GM23338 (cell line): ENCODE data around the gene GRHPR. TPM values are rescaled to one million over a fixed set of nuclear protein-coding genes. Genes with fewer than 3 reads are reported as not detected.
A peak's percentile ranks its signal among the peaks of the same experiment; 100 is the strongest.

ENCODE experiments used
- ATAC-seq: fragments of 200-7000 bp; cut with Tn5 transposase; 3 replicates; pipeline ENCODE4 v1.9.1; 2020
- DNase-seq: peaks from one replicate; pipeline ENCODE4 v3.0.0-alpha.2; 2015; ENCODE audit warnings: low spot score
- H2AFZ ChIP-seq: fragments of 200-600 bp; sonication (generic); 2 replicates; pipeline ENCODE4 v1.8.0; 2016; ENCODE audit warnings: antibody characterized with exemption, mild to moderate bottlenecking, moderate library complexity
- H3F3A ChIP-seq: fragments of 200-600 bp; sonication (generic); replicated peaks from 2 replicates; pipeline ENCODE4 v1.8.0; 2017; ENCODE audit warnings: antibody characterized with exemption, mixed run types, low read depth
- H3K27ac ChIP-seq: fragments of 200-600 bp; sonication (generic); 2 replicates; pipeline ENCODE4 v1.6.1; 2016; ENCODE audit warnings: low read depth
- H3K27me3 ChIP-seq: fragments of 200-600 bp; sonication (generic); 2 replicates; pipeline ENCODE4 v1.8.0; 2016; ENCODE audit warnings: mild to moderate bottlenecking, mixed run types, moderate library complexity; ENCODE audit not compliant: insufficient read depth
- H3K36me3 ChIP-seq: fragments of 200-600 bp; sonication (generic); 2 replicates; pipeline ENCODE4 v1.8.0; 2016; ENCODE audit warnings: mild to moderate bottlenecking; ENCODE audit not compliant: insufficient read depth
- H3K4me1 ChIP-seq: fragments of 200-600 bp; sonication (generic); 2 replicates; pipeline ENCODE4 v1.8.0; 2016; ENCODE audit warnings: mild to moderate bottlenecking, moderate library complexity; ENCODE audit not compliant: insufficient read depth
- H3K4me2 ChIP-seq: fragments of 200-600 bp; sonication (generic); 2 replicates; pipeline ENCODE4 v1.7.1; 2017; ENCODE audit warnings: mixed run types
- H3K4me3 ChIP-seq: fragments of 200-600 bp; sonication (generic); 2 replicates; pipeline ENCODE4 v1.6.1; 2016; ENCODE audit warnings: mixed run types
- H3K79me2 ChIP-seq: fragments of 200-600 bp; sonication (generic); replicated peaks from 2 replicates; pipeline ENCODE4 v1.8.0; 2017; ENCODE audit warnings: mild to moderate bottlenecking; ENCODE audit not compliant: insufficient read depth
- H3K9me2 ChIP-seq: fragments of 200-600 bp; sonication (generic); 2 replicates; pipeline ENCODE4 v1.8.0; 2017; ENCODE audit not compliant: insufficient read depth
- H4K20me1 ChIP-seq: fragments of 200-600 bp; sonication (generic); replicated peaks from 2 replicates; pipeline ENCODE4 v1.8.0; 2017; ENCODE audit warnings: mild to moderate bottlenecking; ENCODE audit not compliant: insufficient read depth
- H3K27ac Mint-ChIP-seq: 2 replicates; pipeline ENCODE4 v1.8.0; 2020; ENCODE audit warnings: inconsistent platforms, mild to moderate bottlenecking, moderate library complexity, mixed read lengths
- H3K27me3 Mint-ChIP-seq: 3 replicates; pipeline ENCODE4 v1.8.0; 2022; ENCODE audit warnings: low read depth, mild to moderate bottlenecking, moderate library complexity, mixed read lengths, inconsistent platforms; ENCODE audit not compliant: insufficient read depth, poor library complexity
- H3K36me3 Mint-ChIP-seq: 3 replicates; pipeline ENCODE4 v1.8.0; 2021; ENCODE audit warnings: low read depth, mild to moderate bottlenecking, inconsistent platforms, moderate library complexity, mixed read lengths
- H3K4me1 Mint-ChIP-seq: 3 replicates; pipeline ENCODE4 v1.8.0; 2020; ENCODE audit warnings: mild to moderate bottlenecking, inconsistent platforms, mixed read lengths
- H3K4me3 Mint-ChIP-seq: 3 replicates; pipeline ENCODE4 v1.8.0; 2021; ENCODE audit warnings: moderate library complexity, mild to moderate bottlenecking, inconsistent platforms, mixed read lengths
- H3K9me3 Mint-ChIP-seq: 3 replicates; pipeline ENCODE4 v1.8.0; 2020; ENCODE audit warnings: moderate library complexity, mild to moderate bottlenecking, inconsistent platforms, mixed read lengths
- CREB1 ChIP-seq: fragments of 250-450 bp; sonication (Bioruptor Pico); IDR thresholded peaks from 2 replicates; pipeline ENCODE4 v1.5.0; 2020; ENCODE audit warnings: low read depth, mild to moderate bottlenecking, moderate library complexity
- EZH2 ChIP-seq: fragments of 200-600 bp; sonication (generic); IDR thresholded peaks from one replicate; pipeline ENCODE4 v1.8.0; 2017; ENCODE audit warnings: antibody characterized with exemption, mild to moderate bottlenecking, low read depth; ENCODE audit not compliant: unreplicated experiment
- EZH2phosphoT487 ChIP-seq: fragments of 200-600 bp; sonication (generic); IDR thresholded peaks from one replicate; pipeline ENCODE4 v1.8.1; 2018; ENCODE audit warnings: antibody characterized with exemption; ENCODE audit not compliant: unreplicated experiment
- JUNB ChIP-seq: IDR thresholded peaks from one replicate; pipeline ENCODE4 v1.6.1; 2016; ENCODE audit warnings: antibody characterized with exemption; ENCODE audit not compliant: unreplicated experiment
- NANOG ChIP-seq: IDR thresholded peaks from 2 replicates; pipeline ENCODE4 v1.6.1; 2016; ENCODE audit warnings: antibody characterized with exemption, borderline replicate concordance
- POLR2AphosphoS5 ChIP-seq: IDR thresholded peaks from 2 replicates; pipeline ENCODE4 v1.6.1; 2016; ENCODE audit warnings: antibody characterized with exemption, low read depth
- ZNF114 ChIP-seq: fragments of 250-450 bp; sonication (Bioruptor Pico); IDR thresholded peaks from 2 replicates; pipeline ENCODE4 v1.5.0; 2020; ENCODE audit warnings: mild to moderate bottlenecking, moderate library complexity
- ZNF331 ChIP-seq: fragments of 250-450 bp; sonication (Bioruptor Pico); IDR thresholded peaks from 2 replicates; pipeline ENCODE4 v1.5.0; 2020; ENCODE audit warnings: low read depth, mild to moderate bottlenecking, moderate library complexity
- polyA plus RNA-seq: library from polyadenylated mRNA; unstranded; fragments of >200 nt; fragmentation: Nextera tagmentation; extraction: Ambion mirVana; gene quantifications from 2 replicates; pipeline ENCODE4 v1.2.1, GENCODE V29; 2016
- total RNA-seq: library from RNA; depleted of rRNA; stranded (reverse); fragments of >200 nt; shearing (Covaris generic); gene quantifications from 2 replicates; pipeline ENCODE4 v1.2.3, GENCODE V29; 2014
- TF ChIP-seq, protein P1 (sequence below): fragments of 250-450 bp; sonication (Bioruptor Pico); IDR thresholded peaks from 2 replicates; pipeline ENCODE4 v1.5.0; 2020; ENCODE audit warnings: mild to moderate bottlenecking, moderate library complexity
- TF ChIP-seq, protein P2 (sequence below): IDR thresholded peaks from 2 replicates; pipeline ENCODE4 v1.6.1; 2016; ENCODE audit warnings: antibody characterized with exemption
- TF ChIP-seq, protein P3 (sequence below), 2 experiments: fragments of 200-600 bp in 1 of 2; sonication (generic) in 1 of 2; conservative IDR thresholded peaks; 2 replicates each; pipeline versions ENCODE4 v1.5.1 to v1.6.1; 2016 to 2017; ENCODE audit warnings: antibody characterized with exemption in 2 of 2, low read depth in 2 of 2, mild to moderate bottlenecking in 2 of 2, moderate library complexity in 1 of 2
- TF ChIP-seq, protein P4 (sequence below): IDR thresholded peaks from one replicate; pipeline ENCODE4 v1.6.1; 2018; ENCODE audit warnings: antibody characterized with exemption; ENCODE audit not compliant: unreplicated experiment

The GRHPR gene
- total and polyA plus RNA-seq, 2 experiments from 2014 or later: 69.0 to 128 TPM

- TF ChIP-seq, protein P1, sequence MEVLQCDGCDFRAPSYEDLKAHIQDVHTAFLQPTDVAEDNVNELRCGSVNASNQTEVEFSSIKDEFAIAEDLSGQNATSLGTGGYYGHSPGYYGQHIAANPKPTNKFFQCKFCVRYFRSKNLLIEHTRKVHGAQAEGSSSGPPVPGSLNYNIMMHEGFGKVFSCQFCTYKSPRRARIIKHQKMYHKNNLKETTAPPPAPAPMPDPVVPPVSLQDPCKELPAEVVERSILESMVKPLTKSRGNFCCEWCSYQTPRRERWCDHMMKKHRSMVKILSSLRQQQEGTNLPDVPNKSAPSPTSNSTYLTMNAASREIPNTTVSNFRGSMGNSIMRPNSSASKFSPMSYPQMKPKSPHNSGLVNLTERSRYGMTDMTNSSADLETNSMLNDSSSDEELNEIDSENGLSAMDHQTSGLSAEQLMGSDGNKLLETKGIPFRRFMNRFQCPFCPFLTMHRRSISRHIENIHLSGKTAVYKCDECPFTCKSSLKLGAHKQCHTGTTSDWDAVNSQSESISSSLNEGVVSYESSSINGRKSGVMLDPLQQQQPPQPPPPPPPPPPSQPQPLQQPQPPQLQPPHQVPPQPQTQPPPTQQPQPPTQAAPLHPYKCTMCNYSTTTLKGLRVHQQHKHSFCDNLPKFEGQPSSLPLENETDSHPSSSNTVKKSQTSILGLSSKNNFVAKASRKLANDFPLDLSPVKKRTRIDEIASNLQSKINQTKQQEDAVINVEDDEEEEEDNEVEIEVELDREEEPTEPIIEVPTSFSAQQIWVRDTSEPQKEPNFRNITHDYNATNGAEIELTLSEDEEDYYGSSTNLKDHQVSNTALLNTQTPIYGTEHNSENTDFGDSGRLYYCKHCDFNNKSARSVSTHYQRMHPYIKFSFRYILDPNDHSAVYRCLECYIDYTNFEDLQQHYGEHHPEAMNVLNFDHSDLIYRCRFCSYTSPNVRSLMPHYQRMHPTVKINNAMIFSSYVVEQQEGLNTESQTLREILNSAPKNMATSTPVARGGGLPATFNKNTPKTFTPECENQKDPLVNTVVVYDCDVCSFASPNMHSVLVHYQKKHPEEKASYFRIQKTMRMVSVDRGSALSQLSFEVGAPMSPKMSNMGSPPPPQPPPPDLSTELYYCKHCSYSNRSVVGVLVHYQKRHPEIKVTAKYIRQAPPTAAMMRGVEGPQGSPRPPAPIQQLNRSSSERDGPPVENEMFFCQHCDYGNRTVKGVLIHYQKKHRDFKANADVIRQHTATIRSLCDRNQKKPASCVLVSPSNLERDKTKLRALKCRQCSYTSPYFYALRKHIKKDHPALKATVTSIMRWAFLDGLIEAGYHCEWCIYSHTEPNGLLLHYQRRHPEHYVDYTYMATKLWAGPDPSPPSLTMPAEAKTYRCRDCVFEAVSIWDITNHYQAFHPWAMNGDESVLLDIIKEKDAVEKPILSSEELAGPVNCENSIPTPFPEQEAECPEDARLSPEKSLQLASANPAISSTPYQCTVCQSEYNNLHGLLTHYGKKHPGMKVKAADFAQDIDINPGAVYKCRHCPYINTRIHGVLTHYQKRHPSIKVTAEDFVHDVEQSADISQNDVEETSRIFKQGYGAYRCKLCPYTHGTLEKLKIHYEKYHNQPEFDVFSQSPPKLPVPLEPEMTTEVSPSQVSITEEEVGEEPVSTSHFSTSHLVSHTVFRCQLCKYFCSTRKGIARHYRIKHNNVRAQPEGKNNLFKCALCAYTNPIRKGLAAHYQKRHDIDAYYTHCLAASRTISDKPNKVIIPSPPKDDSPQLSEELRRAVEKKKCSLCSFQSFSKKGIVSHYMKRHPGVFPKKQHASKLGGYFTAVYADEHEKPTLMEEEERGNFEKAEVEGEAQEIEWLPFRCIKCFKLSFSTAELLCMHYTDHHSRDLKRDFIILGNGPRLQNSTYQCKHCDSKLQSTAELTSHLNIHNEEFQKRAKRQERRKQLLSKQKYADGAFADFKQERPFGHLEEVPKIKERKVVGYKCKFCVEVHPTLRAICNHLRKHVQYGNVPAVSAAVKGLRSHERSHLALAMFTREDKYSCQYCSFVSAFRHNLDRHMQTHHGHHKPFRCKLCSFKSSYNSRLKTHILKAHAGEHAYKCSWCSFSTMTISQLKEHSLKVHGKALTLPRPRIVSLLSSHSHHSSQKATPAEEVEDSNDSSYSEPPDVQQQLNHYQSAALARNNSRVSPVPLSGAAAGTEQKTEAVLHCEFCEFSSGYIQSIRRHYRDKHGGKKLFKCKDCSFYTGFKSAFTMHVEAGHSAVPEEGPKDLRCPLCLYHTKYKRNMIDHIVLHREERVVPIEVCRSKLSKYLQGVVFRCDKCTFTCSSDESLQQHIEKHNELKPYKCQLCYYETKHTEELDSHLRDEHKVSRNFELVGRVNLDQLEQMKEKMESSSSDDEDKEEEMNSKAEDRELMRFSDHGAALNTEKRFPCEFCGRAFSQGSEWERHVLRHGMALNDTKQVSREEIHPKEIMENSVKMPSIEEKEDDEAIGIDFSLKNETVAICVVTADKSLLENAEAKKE (CRISPR knock-in tag): no peak
- TF ChIP-seq CREB1 (CRISPR knock-in tag): no peak
- no peak for TF ChIP-seq ZNF331 (CRISPR knock-in tag)
- no peak for TF ChIP-seq POLR2AphosphoS5
- TF ChIP-seq EZH2phosphoT487: no peak
- no peak for TF ChIP-seq NANOG
These were observed 34.3 kb downstream of the GRHPR start (continued) for GRCh38 chr9:37456817-37457216.

DNA sequence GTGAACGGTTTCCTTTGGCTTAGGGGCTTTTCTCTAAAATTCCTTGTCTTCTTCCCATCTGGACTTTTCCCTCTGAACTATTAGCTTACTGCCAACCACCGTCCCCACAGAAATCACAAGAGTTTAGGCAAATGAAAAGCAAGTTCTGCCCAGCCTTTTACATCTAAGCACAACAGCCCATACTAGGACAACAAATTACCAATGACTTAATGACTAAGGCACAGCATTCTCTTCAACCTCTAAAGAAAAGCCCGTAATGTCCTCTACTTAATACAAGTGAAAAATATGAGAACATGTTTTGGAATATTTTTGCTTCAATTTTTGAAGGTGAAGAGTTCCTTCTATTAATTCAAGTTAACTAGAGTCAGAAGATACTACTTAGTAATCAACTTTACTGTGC lies 41.5 kb downstream of the GRHPR start:
- peaks cover 14% of the 10 kb centered on the region; the same call in 1 of the 2 replicates for H3F3A ChIP-seq
- H3K27me3 ChIP-seq: no peaks in the 10 kb centered on the region
- peak overlapping the region; percentile 93 for H3K4me2 ChIP-seq
- H3K4me1 ChIP-seq: peaks cover 19% of the 10 kb centered on the region
- ATAC-seq (no peak), DNase-seq (no peak)
- Mint-ChIP-seq H3K4me1 (peaks cover 24% of the 10 kb centered on the region), H3K36me3 (peaks cover 11% of the 10 kb centered on the region), H3K4me3 (peak overlapping the region; percentile 99), H3K9me3 (no peaks in the 10 kb centered on the region), H3K27me3 (peaks cover 24% of the 10 kb centered on the region), H3K27ac (peak overlapping the region; percentile 99)
- H3K27ac ChIP-seq: peak overlapping the region; percentile 98
- TF ChIP-seq, protein P2, sequence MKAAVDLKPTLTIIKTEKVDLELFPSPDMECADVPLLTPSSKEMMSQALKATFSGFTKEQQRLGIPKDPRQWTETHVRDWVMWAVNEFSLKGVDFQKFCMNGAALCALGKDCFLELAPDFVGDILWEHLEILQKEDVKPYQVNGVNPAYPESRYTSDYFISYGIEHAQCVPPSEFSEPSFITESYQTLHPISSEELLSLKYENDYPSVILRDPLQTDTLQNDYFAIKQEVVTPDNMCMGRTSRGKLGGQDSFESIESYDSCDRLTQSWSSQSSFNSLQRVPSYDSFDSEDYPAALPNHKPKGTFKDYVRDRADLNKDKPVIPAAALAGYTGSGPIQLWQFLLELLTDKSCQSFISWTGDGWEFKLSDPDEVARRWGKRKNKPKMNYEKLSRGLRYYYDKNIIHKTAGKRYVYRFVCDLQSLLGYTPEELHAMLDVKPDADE: no peak
- no peak for TF ChIP-seq EZH2
- no peak for TF ChIP-seq JUNB
- TF ChIP-seq, protein P3, sequence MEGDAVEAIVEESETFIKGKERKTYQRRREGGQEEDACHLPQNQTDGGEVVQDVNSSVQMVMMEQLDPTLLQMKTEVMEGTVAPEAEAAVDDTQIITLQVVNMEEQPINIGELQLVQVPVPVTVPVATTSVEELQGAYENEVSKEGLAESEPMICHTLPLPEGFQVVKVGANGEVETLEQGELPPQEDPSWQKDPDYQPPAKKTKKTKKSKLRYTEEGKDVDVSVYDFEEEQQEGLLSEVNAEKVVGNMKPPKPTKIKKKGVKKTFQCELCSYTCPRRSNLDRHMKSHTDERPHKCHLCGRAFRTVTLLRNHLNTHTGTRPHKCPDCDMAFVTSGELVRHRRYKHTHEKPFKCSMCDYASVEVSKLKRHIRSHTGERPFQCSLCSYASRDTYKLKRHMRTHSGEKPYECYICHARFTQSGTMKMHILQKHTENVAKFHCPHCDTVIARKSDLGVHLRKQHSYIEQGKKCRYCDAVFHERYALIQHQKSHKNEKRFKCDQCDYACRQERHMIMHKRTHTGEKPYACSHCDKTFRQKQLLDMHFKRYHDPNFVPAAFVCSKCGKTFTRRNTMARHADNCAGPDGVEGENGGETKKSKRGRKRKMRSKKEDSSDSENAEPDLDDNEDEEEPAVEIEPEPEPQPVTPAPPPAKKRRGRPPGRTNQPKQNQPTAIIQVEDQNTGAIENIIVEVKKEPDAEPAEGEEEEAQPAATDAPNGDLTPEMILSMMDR (conservative IDR thresholded peaks at IDR 0.05; ENCODE audit: low read depth in 2 of 2): no peak
- no peak for TF ChIP-seq ZNF331 (CRISPR knock-in tag)
- TF ChIP-seq POLR2AphosphoS5: no peak
- no peak for TF ChIP-seq ZNF114 (CRISPR knock-in tag)
- no peak for TF ChIP-seq NANOG
- no peak for TF ChIP-seq CREB1 (CRISPR knock-in tag)
- TF ChIP-seq EZH2phosphoT487: no peak
- TF ChIP-seq, protein P4, sequence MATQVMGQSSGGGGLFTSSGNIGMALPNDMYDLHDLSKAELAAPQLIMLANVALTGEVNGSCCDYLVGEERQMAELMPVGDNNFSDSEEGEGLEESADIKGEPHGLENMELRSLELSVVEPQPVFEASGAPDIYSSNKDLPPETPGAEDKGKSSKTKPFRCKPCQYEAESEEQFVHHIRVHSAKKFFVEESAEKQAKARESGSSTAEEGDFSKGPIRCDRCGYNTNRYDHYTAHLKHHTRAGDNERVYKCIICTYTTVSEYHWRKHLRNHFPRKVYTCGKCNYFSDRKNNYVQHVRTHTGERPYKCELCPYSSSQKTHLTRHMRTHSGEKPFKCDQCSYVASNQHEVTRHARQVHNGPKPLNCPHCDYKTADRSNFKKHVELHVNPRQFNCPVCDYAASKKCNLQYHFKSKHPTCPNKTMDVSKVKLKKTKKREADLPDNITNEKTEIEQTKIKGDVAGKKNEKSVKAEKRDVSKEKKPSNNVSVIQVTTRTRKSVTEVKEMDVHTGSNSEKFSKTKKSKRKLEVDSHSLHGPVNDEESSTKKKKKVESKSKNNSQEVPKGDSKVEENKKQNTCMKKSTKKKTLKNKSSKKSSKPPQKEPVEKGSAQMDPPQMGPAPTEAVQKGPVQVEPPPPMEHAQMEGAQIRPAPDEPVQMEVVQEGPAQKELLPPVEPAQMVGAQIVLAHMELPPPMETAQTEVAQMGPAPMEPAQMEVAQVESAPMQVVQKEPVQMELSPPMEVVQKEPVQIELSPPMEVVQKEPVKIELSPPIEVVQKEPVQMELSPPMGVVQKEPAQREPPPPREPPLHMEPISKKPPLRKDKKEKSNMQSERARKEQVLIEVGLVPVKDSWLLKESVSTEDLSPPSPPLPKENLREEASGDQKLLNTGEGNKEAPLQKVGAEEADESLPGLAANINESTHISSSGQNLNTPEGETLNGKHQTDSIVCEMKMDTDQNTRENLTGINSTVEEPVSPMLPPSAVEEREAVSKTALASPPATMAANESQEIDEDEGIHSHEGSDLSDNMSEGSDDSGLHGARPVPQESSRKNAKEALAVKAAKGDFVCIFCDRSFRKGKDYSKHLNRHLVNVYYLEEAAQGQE: no peak
- H3K9me2 ChIP-seq: no peaks in the 10 kb centered on the region
- H4K20me1 ChIP-seq: peaks cover 40% of the 10 kb centered on the region
- H2AFZ ChIP-seq: no peak overlapping the region
- peak overlapping the region; percentile 74 for H3K4me3 ChIP-seq
- no peaks in the 10 kb centered on the region for H3K36me3 ChIP-seq
- H3K79me2 ChIP-seq: peaks cover 57% of the 10 kb centered on the region
